Measurements from ENCODE around the gene DPM3.

GRCh38 chr1:155172732-155173477 lies 32.6 kb upstream of the DPM3 start, which contains the start of gene KRTCAP2:
- TF ChIP-seq CTCF (IDR thresholded peaks at IDR 0.05; ENCODE audit: poor library complexity) (peak; percentile 88), EZH2 (IDR thresholded peaks at IDR 0.05; ENCODE audit: borderline replicate concordance) (no peak), EZH2phosphoT487 (IDR thresholded peaks at IDR 0.05; ENCODE audit: low read depth, severe bottlenecking, unreplicated experiment) (no peak)
